Osteoblast (primary cell): ENCODE results near the gene PPP2R5C. TPM values are rescaled to one million over a fixed set of nuclear protein-coding genes. Genes with fewer than 3 reads are reported as not detected.

Source experiments
- DNase-seq: peaks from one replicate; pipeline ENCODE4 v3.0.0; 2011; ENCODE audit warnings: low spot score, mixed read lengths; ENCODE audit not compliant: insufficient read length; ENCODE audit errors: missing footprints
- H2AFZ ChIP-seq: 2 replicates; pipeline ENCODE4 v1.6.0; 2011; ENCODE audit warnings: mild to moderate bottlenecking, low read length
- H3K27ac ChIP-seq: 2 replicates; pipeline ENCODE4 v1.5.1; 2011; ENCODE audit warnings: mild to moderate bottlenecking, low read depth, low read length, moderate library complexity
- H3K27me3 ChIP-seq: 2 replicates; pipeline ENCODE4 v1.6.0; 2012; ENCODE audit warnings: mild to moderate bottlenecking, control low read depth, inconsistent platforms, low read length, moderate library complexity; ENCODE audit not compliant: insufficient read depth
- H3K36me3 ChIP-seq: 2 replicates; pipeline ENCODE4 v1.5.1; 2011; ENCODE audit warnings: mild to moderate bottlenecking, low read length, control low read depth, moderate library complexity; ENCODE audit not compliant: insufficient read depth
- H3K4me1 ChIP-seq: 2 replicates; pipeline ENCODE4 v1.5.1; 2011; ENCODE audit warnings: mild to moderate bottlenecking, low read length, control low read depth, moderate library complexity; ENCODE audit not compliant: insufficient read depth
- H3K4me2 ChIP-seq: 2 replicates; pipeline ENCODE4 v1.6.0; 2011; ENCODE audit warnings: mild to moderate bottlenecking, low read length; ENCODE audit not compliant: insufficient read depth
- H3K4me3 ChIP-seq: fragments of 200-600 bp; sonication (generic); 3 replicates; pipeline ENCODE4 v1.5.1; 2012; ENCODE audit warnings: mild to moderate bottlenecking, low read length, inconsistent platforms; ENCODE audit not compliant: insufficient read depth
- H3K79me2 ChIP-seq: 2 replicates; pipeline ENCODE4 v1.6.0; 2012; ENCODE audit warnings: mild to moderate bottlenecking, low read length, control low read depth, inconsistent platforms; ENCODE audit not compliant: insufficient read depth
- H3K9me3 ChIP-seq: 2 replicates; pipeline ENCODE4 v1.5.1; 2011; ENCODE audit warnings: low read depth, low read length, control low read depth
- H4K20me1 ChIP-seq: 2 replicates; pipeline ENCODE4 v1.6.0; 2012; ENCODE audit warnings: mild to moderate bottlenecking, low read length, control low read depth; ENCODE audit not compliant: insufficient read depth
- total RNA-seq: library from RNA; depleted of rRNA; stranded (reverse); fragments of >200 nt; gene quantifications from 2 replicates; pipeline ENCODE4 v1.2.3, GENCODE V29; 2012
- TF ChIP-seq, protein P1 (sequence below): IDR thresholded peaks from 2 replicates; pipeline ENCODE4 v1.5.1; 2011; ENCODE audit warnings: mild to moderate bottlenecking, low read depth, low read length, moderate library complexity; ENCODE audit errors: extremely low read depth

The PPP2R5C gene
- total RNA-seq, 1 donor: 101 TPM

DNA sequence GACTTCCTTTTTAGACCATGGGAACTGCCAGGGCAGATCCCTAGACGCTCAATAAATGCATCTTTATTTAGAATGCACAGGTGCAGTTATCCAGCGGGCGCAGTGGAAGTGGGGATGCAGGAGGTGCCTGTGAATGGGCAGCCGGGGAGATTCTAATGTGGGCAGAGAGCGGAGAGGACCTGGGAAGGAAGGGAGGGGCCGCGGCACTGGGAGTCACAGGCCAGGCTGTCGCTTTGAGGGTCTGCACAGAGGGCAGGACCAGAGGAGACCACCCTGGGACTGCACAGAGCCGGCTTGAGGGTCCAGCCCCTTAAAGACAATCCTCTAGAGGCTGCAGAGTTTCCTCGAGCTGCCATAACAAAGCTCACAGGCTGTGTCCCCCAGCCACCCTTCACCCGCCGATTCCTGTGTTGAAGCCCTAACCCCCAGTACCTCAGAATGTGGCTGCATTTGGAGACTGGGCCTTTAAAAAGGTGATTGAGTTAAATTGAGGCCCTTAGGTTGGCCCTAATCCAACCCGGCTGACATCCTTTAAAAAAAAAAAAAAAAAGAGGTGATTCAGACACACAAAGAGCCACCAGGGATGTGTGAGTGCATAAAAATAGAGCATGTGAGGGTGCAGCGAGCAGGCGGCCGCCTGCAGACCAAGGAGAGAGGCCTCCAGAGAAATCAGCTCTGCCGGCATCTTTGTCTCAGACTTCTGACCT is 44.4 kb upstream of the PPP2R5C start:
- DNase-seq: peak; percentile 53
- no peak overlapping the region for H3K27ac ChIP-seq
- peaks cover 5% of the 10 kb centered on the region for H3K4me1 ChIP-seq
- H3K4me2 ChIP-seq: no peak overlapping the region
- H3K36me3 ChIP-seq: no peaks in the 10 kb centered on the region
- no peak overlapping the region for H3K4me3 ChIP-seq
- no peaks in the 10 kb centered on the region for H3K79me2 ChIP-seq
- H3K27me3 ChIP-seq: no peaks in the 10 kb centered on the region
- H2AFZ ChIP-seq: no peak overlapping the region
- no peaks in the 10 kb centered on the region for H4K20me1 ChIP-seq
- TF ChIP-seq, protein P1, sequence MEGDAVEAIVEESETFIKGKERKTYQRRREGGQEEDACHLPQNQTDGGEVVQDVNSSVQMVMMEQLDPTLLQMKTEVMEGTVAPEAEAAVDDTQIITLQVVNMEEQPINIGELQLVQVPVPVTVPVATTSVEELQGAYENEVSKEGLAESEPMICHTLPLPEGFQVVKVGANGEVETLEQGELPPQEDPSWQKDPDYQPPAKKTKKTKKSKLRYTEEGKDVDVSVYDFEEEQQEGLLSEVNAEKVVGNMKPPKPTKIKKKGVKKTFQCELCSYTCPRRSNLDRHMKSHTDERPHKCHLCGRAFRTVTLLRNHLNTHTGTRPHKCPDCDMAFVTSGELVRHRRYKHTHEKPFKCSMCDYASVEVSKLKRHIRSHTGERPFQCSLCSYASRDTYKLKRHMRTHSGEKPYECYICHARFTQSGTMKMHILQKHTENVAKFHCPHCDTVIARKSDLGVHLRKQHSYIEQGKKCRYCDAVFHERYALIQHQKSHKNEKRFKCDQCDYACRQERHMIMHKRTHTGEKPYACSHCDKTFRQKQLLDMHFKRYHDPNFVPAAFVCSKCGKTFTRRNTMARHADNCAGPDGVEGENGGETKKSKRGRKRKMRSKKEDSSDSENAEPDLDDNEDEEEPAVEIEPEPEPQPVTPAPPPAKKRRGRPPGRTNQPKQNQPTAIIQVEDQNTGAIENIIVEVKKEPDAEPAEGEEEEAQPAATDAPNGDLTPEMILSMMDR: no peak
- peaks cover 6% of the 10 kb centered on the region for H3K9me3 ChIP-seq

DNA sequence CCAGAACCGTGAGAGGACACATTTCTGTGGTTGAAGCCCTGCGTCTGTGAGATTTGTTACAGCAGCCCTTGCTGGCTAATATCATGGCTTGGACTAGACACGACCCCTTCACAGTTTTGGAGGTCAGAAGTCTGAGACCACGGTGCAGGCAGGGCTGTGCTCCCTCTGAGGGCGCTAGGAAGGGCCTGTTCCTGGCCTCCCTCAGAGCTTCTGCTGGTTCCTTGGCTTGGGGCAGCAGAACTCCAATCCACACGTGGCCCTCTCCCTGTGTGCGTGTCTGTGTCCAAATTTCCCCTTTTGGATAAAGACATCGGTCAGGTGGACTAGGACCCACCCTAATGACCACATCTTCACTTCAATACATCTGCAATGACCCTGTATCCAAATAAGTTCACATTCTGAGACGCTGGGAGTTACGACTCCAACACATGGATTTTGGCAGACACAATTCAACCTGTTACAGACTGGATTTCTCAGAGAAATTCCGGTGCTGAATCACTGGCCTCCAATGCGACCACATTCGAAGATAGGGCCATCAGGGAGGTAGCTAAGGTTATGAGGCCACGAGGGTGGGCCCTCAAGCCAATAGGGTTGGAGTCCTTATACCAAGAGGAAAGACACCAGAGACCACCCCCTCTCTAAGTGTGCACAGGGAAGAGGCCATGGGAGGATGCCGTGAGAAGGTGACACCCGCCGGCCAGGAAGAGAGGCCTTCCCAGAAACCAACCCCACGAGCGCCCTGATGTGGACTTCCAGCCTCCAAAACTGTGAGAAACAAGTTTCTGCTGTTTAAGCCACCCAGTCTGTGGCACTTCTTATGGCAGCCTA is 43.6 kb upstream of the PPP2R5C start:
- Histone ChIP-seq H3K4me1 (peaks cover 8% of the 10 kb centered on the region), H3K4me2 (no peak overlapping the region), H3K79me2 (no peaks in the 10 kb centered on the region), H3K27ac (no peak overlapping the region), H3K36me3 (no peaks in the 10 kb centered on the region), H3K27me3 (no peaks in the 10 kb centered on the region), H3K4me3 (no peak overlapping the region), H4K20me1 (no peaks in the 10 kb centered on the region), H3K9me3 (peaks cover 6% of the 10 kb centered on the region), H2AFZ (no peak overlapping the region)
- TF ChIP-seq, protein P1: no peak
- DNase-seq: peak; percentile 50

DNA sequence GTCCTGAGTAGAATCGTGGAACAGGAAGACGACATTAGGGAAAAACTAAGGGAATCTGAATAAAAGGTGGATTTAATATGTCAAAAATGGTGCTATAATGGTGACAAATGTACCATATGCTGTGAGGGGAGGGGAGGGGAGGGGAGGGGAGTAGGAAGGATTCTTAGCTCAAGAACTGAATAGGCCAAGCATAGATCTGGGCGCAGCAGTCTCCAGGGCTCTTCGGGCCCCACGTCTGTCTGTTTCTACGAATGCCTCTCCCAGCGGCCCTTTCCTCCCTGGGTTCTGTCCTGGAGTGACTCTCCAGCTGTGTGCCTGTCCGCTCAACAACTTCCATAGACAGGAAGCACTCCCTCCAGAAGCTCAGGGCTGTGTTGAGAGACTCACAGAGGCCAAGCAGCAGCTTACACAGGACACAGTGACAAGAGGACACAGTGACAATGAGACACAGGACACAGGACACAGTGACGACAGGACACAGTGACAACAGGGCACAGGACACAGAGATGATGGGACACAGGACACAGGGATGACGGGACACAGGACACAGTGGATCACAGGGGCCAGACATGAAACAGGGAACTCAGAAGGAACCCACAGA is 42.4 kb upstream of the PPP2R5C start:
- Histone ChIP-seq H2AFZ (no peak overlapping the region), H3K4me1 (peaks cover 8% of the 10 kb centered on the region)

More for the DNA sequence above, 42.4 kb upstream of the PPP2R5C start:
- Histone ChIP-seq H3K27me3 (no peaks in the 10 kb centered on the region), H3K79me2 (no peaks in the 10 kb centered on the region), H3K27ac (no peak overlapping the region), H4K20me1 (no peaks in the 10 kb centered on the region), H3K36me3 (no peaks in the 10 kb centered on the region), H3K9me3 (peaks cover 4% of the 10 kb centered on the region), H3K4me3 (no peak overlapping the region), H3K4me2 (no peak overlapping the region)
- peak; percentile 29 for DNase-seq
- TF ChIP-seq, protein P1: no peak
